Fibroblast of villous mesenchyme (primary cell): ENCODE data around the gene FASTKD2. TPM values are rescaled to one million over a fixed set of nuclear protein-coding genes. Genes with fewer than 3 reads are reported as not detected.

Source experiments
- DNase-seq: peaks from one replicate; pipeline ENCODE4 v3.0.0-alpha.2; 2010; ENCODE audit warnings: low read depth
- H3K4me3 ChIP-seq: 2 replicates; pipeline ENCODE4 v1.5.1; 2011; ENCODE audit warnings: low read depth, mild to moderate bottlenecking, low read length
- CTCF ChIP-seq: IDR thresholded peaks from 2 replicates; pipeline ENCODE4 v1.5.1; 2012; ENCODE audit warnings: low read depth, mild to moderate bottlenecking, low read length; ENCODE audit not compliant: insufficient read depth
- total RNA-seq: library from RNA; depleted of rRNA; stranded (reverse); fragments of >200 nt; gene quantifications from 2 replicates; pipeline ENCODE4 v1.2.3, GENCODE V29; 2012

Gene FASTKD2
- total RNA-seq, 1 donor = 53.5 TPM

DNA sequence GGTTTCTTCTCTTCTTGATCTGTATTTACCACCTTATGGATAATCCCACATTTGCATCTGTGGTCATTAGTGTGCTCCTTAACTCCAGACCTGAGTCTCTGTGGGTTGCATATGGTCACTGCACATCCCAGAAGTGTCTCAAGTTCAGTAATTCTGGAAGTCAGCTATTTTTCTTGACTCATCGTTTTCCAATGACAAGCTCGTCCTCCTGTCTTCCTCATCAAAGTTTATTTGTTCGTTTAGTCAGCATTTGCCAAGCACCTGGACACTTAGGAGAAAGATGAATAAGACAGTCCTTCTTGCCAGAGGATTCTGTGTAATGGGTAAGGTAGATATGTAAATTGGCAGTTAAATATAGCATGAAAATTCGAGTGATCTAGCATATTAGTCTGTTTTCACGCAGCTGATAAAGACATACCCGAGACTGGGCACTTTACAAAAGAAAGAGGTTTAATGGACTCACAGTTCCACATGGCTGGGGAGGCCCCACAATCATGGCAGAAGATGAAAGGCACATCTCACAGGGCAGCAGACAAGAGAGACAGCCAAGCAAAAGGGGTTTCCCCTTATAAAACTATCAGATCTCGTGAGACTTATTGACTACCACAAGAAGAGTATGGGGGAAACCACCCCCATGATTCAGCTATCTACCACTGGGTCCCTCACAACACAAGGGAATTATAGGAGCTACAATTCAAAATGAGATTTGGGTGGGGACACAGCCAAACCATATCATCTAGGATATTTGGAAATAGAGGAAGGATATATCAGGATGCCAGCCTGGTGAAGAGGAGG, 19.4 kb downstream of the FASTKD2 start:
- no peak overlapping the region for H3K4me3 ChIP-seq
- DNase-seq = no peak
- TF ChIP-seq CTCF = no peak

GRCh38 chr2:206790311-206790935, 25.0 kb downstream of the FASTKD2 start:
- peak; percentile 65 for DNase-seq
- no peak overlapping the region for H3K4me3 ChIP-seq
- no peak for TF ChIP-seq CTCF

- no peak for DNase-seq
- H3K4me3 ChIP-seq = no peak overlapping the region
- no peak for TF ChIP-seq CTCF
These were observed 27.2 kb downstream of the FASTKD2 start for GRCh38 chr2:206792645-206793044.

DNA sequence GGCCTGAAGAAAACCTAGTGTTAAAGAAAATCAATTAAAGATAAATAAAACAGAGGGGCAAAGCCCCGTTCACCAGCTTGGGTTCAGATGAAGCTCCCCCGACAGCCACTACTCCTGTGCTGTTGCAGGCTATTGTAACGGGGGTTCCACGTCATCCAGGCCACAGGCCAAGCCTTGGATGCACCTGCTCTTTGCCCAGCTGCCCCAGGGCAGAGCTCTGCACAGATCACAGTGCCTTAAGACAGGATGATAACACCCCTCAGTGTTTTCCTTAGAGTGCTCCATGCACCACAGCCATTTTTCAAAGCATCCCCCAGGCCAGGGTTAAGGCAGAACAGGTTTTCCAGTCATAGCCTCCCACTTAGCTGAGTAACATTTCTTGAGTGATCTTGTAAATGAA, 32.0 kb downstream of the FASTKD2 start:
- no peak for DNase-seq
- TF ChIP-seq CTCF = no peak
- no peak overlapping the region for H3K4me3 ChIP-seq

- no peak for TF ChIP-seq CTCF
- no peak overlapping the region for H3K4me3 ChIP-seq
- no peak for DNase-seq
These were observed 32.6 kb downstream of the FASTKD2 start for GRCh38 chr2:206798000-206798399.

GRCh38 chr2:206799083-206799482, 33.7 kb downstream of the FASTKD2 start:
- peak; percentile 38 for DNase-seq
- no peak for TF ChIP-seq CTCF
- H3K4me3 ChIP-seq = no peak overlapping the region
